IMR-90 (cell line): ENCODE data around the gene PCDH19. TPM values are rescaled to one million over a fixed set of nuclear protein-coding genes. Genes with fewer than 3 reads are reported as not detected.

Experiments
- ATAC-seq: fragments of 200-7000 bp; cut with Tn5 transposase; 2 replicates; pipeline ENCODE4 v1.9.1; 2020; ENCODE audit warnings: low read depth, mild to moderate bottlenecking, moderate library complexity
- BruUV-seq: library from RNA; stranded (reverse); fragments of 400-500 nt; replicated peaks from 2 replicates; lab custom pipeline; 2021; lab: Mats Ljungman, UMichigan
- CTCF ChIA-PET: fragments of 300-600 bp; formaldehyde crosslinking; extraction: SDS; loops from one replicate; lab custom pipeline; 2021; ENCODE audit warnings: antibody characterized with exemption; lab: Yijun Ruan, JAX
- POLR2A ChIA-PET: fragments of 300-600 bp; sonication (Branson Sonifier 250); formaldehyde crosslinking; loops from one replicate; lab custom pipeline; 2022; ENCODE audit warnings: antibody characterized with exemption; ENCODE audit not compliant: unreplicated experiment; lab: Charles Lee
- DNase-seq: peaks from one replicate; pipeline ENCODE4 v3.0.0; 2013
- H2AFZ ChIP-seq: replicated peaks from 2 replicates; pipeline ENCODE3; 2013; ENCODE audit warnings: low read length, mild to moderate bottlenecking; ENCODE audit not compliant: poor library complexity
- H2AK5ac ChIP-seq: 2 replicates; pipeline ENCODE4 v1.6.1; 2013; ENCODE audit warnings: low read depth, low read length, inconsistent platforms
- H2AK9ac ChIP-seq: replicated peaks from 2 replicates; pipeline ENCODE3; 2013; ENCODE audit warnings: mild to moderate bottlenecking, low read depth, low read length, moderate library complexity; ENCODE audit not compliant: poor library complexity
- H2BK120ac ChIP-seq: 2 replicates; pipeline ENCODE4 v1.6.1; 2013; ENCODE audit warnings: low read depth, low read length, inconsistent platforms
- H2BK15ac ChIP-seq: 3 replicates; pipeline ENCODE4 v1.6.1; 2013; ENCODE audit warnings: low read depth, low read length, inconsistent platforms
- H2BK20ac ChIP-seq: 2 replicates; pipeline ENCODE4 v1.6.1; 2013; ENCODE audit warnings: low read depth, mild to moderate bottlenecking, inconsistent platforms, low read length, moderate library complexity
- H2BK5ac ChIP-seq: 2 replicates; pipeline ENCODE4 v1.6.1; 2013; ENCODE audit warnings: mild to moderate bottlenecking, low read depth, low read length, inconsistent platforms; ENCODE audit not compliant: poor library complexity, severe bottlenecking
- H3K14ac ChIP-seq: replicated peaks from 2 replicates; pipeline ENCODE4 v1.6.1; 2013; ENCODE audit warnings: low read depth, low read length, inconsistent platforms
- H3K18ac ChIP-seq: 2 replicates; pipeline ENCODE4 v1.6.1; 2013; ENCODE audit warnings: low read depth, low read length, control low read depth
- H3K23ac ChIP-seq: 2 replicates; pipeline ENCODE4 v1.6.1; 2013; ENCODE audit warnings: low read depth, low read length, inconsistent platforms
- H3K27ac ChIP-seq: 2 replicates; pipeline ENCODE4 v1.5.1; 2013; ENCODE audit warnings: mild to moderate bottlenecking, control low read depth, low read length; ENCODE audit not compliant: insufficient read depth
- H3K27me3 ChIP-seq: 2 replicates; pipeline ENCODE4 v1.6.1; 2013; ENCODE audit warnings: low read length; ENCODE audit not compliant: control insufficient read depth, insufficient read depth
- H3K36me3 ChIP-seq: 2 replicates; pipeline ENCODE4 v1.6.1; 2013; ENCODE audit warnings: low read length, mixed read lengths; ENCODE audit not compliant: control insufficient read depth, insufficient read depth
- H3K4ac ChIP-seq: 2 replicates; pipeline ENCODE4 v1.6.1; 2013; ENCODE audit warnings: low read depth, low read length, inconsistent platforms
- H3K4me1 ChIP-seq: 2 replicates; pipeline ENCODE4 v1.6.1; 2013; ENCODE audit warnings: low read length, mixed read lengths; ENCODE audit not compliant: control insufficient read depth, insufficient read depth
- H3K4me2 ChIP-seq: 2 replicates; pipeline ENCODE4 v1.6.1; 2013; ENCODE audit warnings: low read depth, mild to moderate bottlenecking, control low read depth, low read length, moderate library complexity
- H3K4me3 ChIP-seq: 2 replicates; pipeline ENCODE4 v1.5.1; 2013; ENCODE audit warnings: low read depth, mild to moderate bottlenecking, control low read depth, low read length, moderate library complexity; ENCODE audit not compliant: insufficient read depth
- H3K56ac ChIP-seq: 2 replicates; pipeline ENCODE4 v1.6.1; 2013; ENCODE audit warnings: low read length, inconsistent platforms; ENCODE audit not compliant: insufficient read depth; ENCODE audit errors: extremely low read depth
- H3K79me1 ChIP-seq, 2 experiments: 2 replicates each; pipeline ENCODE4 v1.6.1; 2013; ENCODE audit warnings: low read length in 2 of 2, inconsistent platforms in 1 of 2, low read depth in 1 of 2
- H3K9ac ChIP-seq: 2 replicates; pipeline ENCODE4 v1.6.1; 2013; ENCODE audit warnings: low read depth, low read length, control low read depth
- H3K9me1 ChIP-seq: 2 replicates; pipeline ENCODE4 v1.6.1; 2013; ENCODE audit warnings: low read length, inconsistent platforms; ENCODE audit not compliant: insufficient read depth
- H3K9me3 ChIP-seq: 2 replicates; pipeline ENCODE4 v1.6.1; 2013; ENCODE audit warnings: low read length; ENCODE audit not compliant: control insufficient read depth, insufficient read depth
- H4K20me1 ChIP-seq: 2 replicates; pipeline ENCODE4 v1.6.1; 2013; ENCODE audit warnings: low read length, inconsistent platforms; ENCODE audit not compliant: insufficient read depth
- H4K5ac ChIP-seq: 2 replicates; pipeline ENCODE4 v1.6.1; 2013; ENCODE audit warnings: mild to moderate bottlenecking, low read depth, low read length, control low read depth
- H4K8ac ChIP-seq, 2 experiments: 2 replicates each; pipeline ENCODE4 v1.6.1; 2013; ENCODE audit warnings: low read depth in 2 of 2, low read length in 2 of 2, control low read depth in 1 of 2, inconsistent platforms in 1 of 2
- H4K91ac ChIP-seq: 2 replicates; pipeline ENCODE4 v1.6.1; 2013; ENCODE audit warnings: low read depth, low read length, inconsistent platforms; ENCODE audit not compliant: insufficient read depth
- CEBPB ChIP-seq: IDR thresholded peaks from 2 replicates; pipeline ENCODE4 v1.6.1; 2012; ENCODE audit warnings: low read depth, low read length, improper control_type of control experiment
- CHD1 ChIP-seq: IDR thresholded peaks from 2 replicates; pipeline ENCODE4 v1.6.1; 2012; ENCODE audit warnings: low read depth, low read length, improper control_type of control experiment
- CTCF ChIP-seq: conservative IDR thresholded peaks from 2 replicates; pipeline ENCODE4 v1.5.1; 2012; ENCODE audit warnings: mild to moderate bottlenecking, low read depth, low read length, improper control_type of control experiment
- ELK1 ChIP-seq: fragments of 150-350 bp; IDR thresholded peaks from 2 replicates; pipeline ENCODE4 v1.6.1; 2016; ENCODE audit warnings: low read depth, mild to moderate bottlenecking, low read length, moderate library complexity, borderline replicate concordance
- FOS ChIP-seq: fragments of 150-350 bp; IDR thresholded peaks from 2 replicates; pipeline ENCODE4 v1.6.1; 2016; ENCODE audit warnings: low read depth, low read length
- MAFK ChIP-seq: IDR thresholded peaks from 2 replicates; pipeline ENCODE4 v1.6.1; 2012; ENCODE audit warnings: low read depth, low read length, improper control_type of control experiment
- MAZ ChIP-seq: IDR thresholded peaks from 2 replicates; pipeline ENCODE4 v1.6.1; 2012; ENCODE audit warnings: low read depth, mild to moderate bottlenecking, low read length, improper control_type of control experiment, moderate library complexity, borderline replicate concordance
- MXI1 ChIP-seq: IDR thresholded peaks from 2 replicates; pipeline ENCODE4 v1.6.1; 2012; ENCODE audit warnings: low read depth, mild to moderate bottlenecking, low read length, moderate library complexity, borderline replicate concordance
- NFE2L2 ChIP-seq: fragments of 150-350 bp; IDR thresholded peaks from 2 replicates; pipeline ENCODE4 v1.6.1; 2016; ENCODE audit warnings: low read depth, mild to moderate bottlenecking, low read length
- POLR2A ChIP-seq: IDR thresholded peaks from 2 replicates; pipeline ENCODE4 v1.6.1; 2012; ENCODE audit warnings: mild to moderate bottlenecking, low read depth, low read length
- RFX5 ChIP-seq: IDR thresholded peaks from 2 replicates; pipeline ENCODE4 v1.8.0; 2012; ENCODE audit warnings: low read depth, mild to moderate bottlenecking, low read length, moderate library complexity
- USF2 ChIP-seq: fragments of 150-350 bp; IDR thresholded peaks from 2 replicates; pipeline ENCODE4 v1.6.1; 2017; ENCODE audit warnings: mild to moderate bottlenecking, antibody characterized with exemption, low read length, low read depth
- dilution Hi-C: fragments of 300-500 bp; cut with HindIII; formaldehyde crosslinking; loops from one replicate; pipeline ENCODE4 v1.14.3; 2018; ENCODE audit warnings: low sequenced_read_pairs; ENCODE audit not compliant: unreplicated experiment
- in situ Hi-C: fragments of 300-500 bp; cut with MboI; formaldehyde crosslinking; loops from 3 replicates; pipeline ENCODE4 v1.14.3; 2019; ENCODE audit warnings: low sequenced_read_pairs, inconsistent platforms, mixed read lengths
- intact Hi-C: fragments of 100-400 bp; cut with micrococcal nuclease; formaldehyde crosslinking; loops from 2 replicates; pipeline ENCODE4 v1.10.0; 2022
- polyA plus RNA-seq, 3 experiments: library from polyadenylated mRNA; depleted of rRNA; stranded (reverse); fragments of >200 nt; gene quantifications; 2 replicates each; pipeline ENCODE4 v1.2.3, GENCODE V29; 2012; ENCODE audit warnings: low replicate concordance in 1 of 3
- total RNA-seq: library from RNA; depleted of rRNA; stranded (reverse); fragments of >200 nt; gene quantifications from 2 replicates; pipeline ENCODE4 v1.2.3, GENCODE V29; 2012

Gene PCDH19
- total and polyA plus RNA-seq, 2 of the 4 experiments (the other 2 are of a cell fraction), result not detected

- Histone ChIP-seq H2BK120ac (no peak overlapping the region), H3K36me3 (no peaks in the 10 kb centered on the region), H3K18ac (no peak overlapping the region), H2AK5ac (no peak overlapping the region), H2BK5ac (no peak overlapping the region), H3K27ac (no peak overlapping the region), H2BK15ac (no peak overlapping the region), H3K9me3 (peaks cover 3% of the 10 kb centered on the region; the same call in 1 of the 2 replicates), H4K8ac (no peak overlapping the region), H3K4me1 (no peaks in the 10 kb centered on the region), H3K79me1 (no peaks in the 10 kb centered on the region), H3K9me1 (no peaks in the 10 kb centered on the region), H2AFZ (no peak overlapping the region), H4K91ac (no peak overlapping the region), H3K27me3 (no peaks in the 10 kb centered on the region), H3K23ac (no peak overlapping the region), H3K14ac (no peak overlapping the region), H4K5ac (no peak overlapping the region), H4K20me1 (no peaks in the 10 kb centered on the region), H3K4ac (no peak overlapping the region), H2BK20ac (no peak overlapping the region), H2AK9ac (no peak overlapping the region), H3K9ac (no peak overlapping the region), H3K56ac (no peak overlapping the region), H3K4me2 (no peak overlapping the region), H3K4me3 (no peak overlapping the region)
- no TSS peak for BruUV-seq
- TF ChIP-seq NFE2L2 (no peak), MXI1 (no peak), MAZ (no peak), RFX5 (no peak), USF2 (no peak), MAFK (no peak), CHD1 (no peak), CTCF (no peak), POLR2A (no peak), FOS (no peak), CEBPB (no peak), ELK1 (no peak)
- intact Hi-C loops, result no loop called here
- ChIA-PET CTCF (no interaction called here), POLR2A (no interaction called here)
- dilution Hi-C loops, result no loop called here
- in situ Hi-C loops, result no loop called here
- ATAC-seq (no peak), DNase-seq (no peak)
Observed at GRCh38 chrX:100289066-100289558, 121.0 kb downstream of the PCDH19 start.
